ENCODE data around the gene CRYBB3. TPM values are rescaled to one million over a fixed set of nuclear protein-coding genes. Genes with fewer than 3 reads are reported as not detected.

The CRYBB3 gene
- total and polyA plus RNA-seq, 10 of the 15 experiments (the other 5 are each of a cell fraction or from before 2014, with no cell fraction given), result 0.26 TPM; not detected in 9

DNA sequence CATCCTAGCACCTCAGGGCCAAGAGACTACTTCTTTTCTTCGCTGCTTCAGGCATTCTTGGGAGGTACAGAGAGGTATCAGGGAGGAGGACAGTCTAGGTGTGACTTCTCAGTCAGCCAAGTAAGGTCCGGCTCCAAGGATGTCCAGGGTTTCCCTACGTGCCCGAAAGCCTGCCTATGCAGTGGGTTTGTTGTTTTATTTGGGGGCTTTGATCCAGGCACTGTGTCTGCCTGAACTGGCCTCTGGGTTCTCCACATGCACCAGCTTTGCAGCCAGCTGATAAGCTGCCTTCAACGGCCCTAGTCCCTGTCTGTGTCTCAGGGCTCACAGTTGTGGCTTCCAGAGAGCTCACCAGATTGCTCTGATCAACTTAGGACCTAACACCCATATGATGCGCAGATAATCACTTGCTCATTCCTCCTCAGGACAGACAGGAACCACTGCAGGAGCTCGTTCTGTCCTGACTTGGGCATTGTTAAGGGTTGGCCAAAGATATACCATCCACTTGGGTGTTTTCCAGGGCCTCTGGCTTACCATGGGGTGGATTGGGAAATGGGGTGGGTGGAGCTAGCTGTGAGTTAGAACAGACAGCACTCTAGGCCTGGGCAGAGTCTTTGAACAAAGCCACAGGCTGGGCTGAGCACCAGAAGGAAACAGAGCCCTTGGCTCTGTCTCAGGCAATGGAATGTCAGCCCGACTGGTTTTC is 45.5 kb upstream of the CRYBB3 start:
- SMC1A ChIA-PET (ENCODE audit: uncharacterized antibody, unreplicated experiment), result no interaction called here
- no peak overlapping the region for H2AFZ ChIP-seq (ENCODE audit: control insufficient read depth, low read depth, low read length)
- DNase-seq (ENCODE audit: low read depth, low spot score), result no peak
- no peaks in the 10 kb centered on the region for H3K79me2 ChIP-seq (ENCODE audit: control insufficient read depth, insufficient read depth, low read length)
- WGBS (ENCODE audit: insufficient coverage, insufficient replicate concordance, low lambda C conversion rate, missing lambda C conversion rate), result 12% methylated on average over 8 of the region's 8 CpGs
- no peaks in the 10 kb centered on the region for H3K9me3 ChIP-seq (replicated peaks; ENCODE audit: control insufficient read depth, insufficient read depth, low read length)
- no peak overlapping the region for H3K9ac ChIP-seq (ENCODE audit: control insufficient read depth, insufficient read depth, low read length)
- no TSS peak for BruUV-seq (replicated peaks)
- no peaks in the 10 kb centered on the region for H3K4me1 ChIP-seq (ENCODE audit: control insufficient read depth, insufficient read depth, low read length)
- no peak overlapping the region for H3K27ac ChIP-seq (ENCODE audit: control insufficient read depth, insufficient read depth)
- H3K36me3 ChIP-seq (ENCODE audit: control insufficient read depth in 2 of 2, insufficient read depth in 2 of 2, low read length in 1 of 2), result no peaks in the 10 kb centered on the region
- CTCF ChIA-PET, result interaction anchor here (0.7 to 1.0 kb wide), 3 partner anchors 14 to 73 kb away, joined by 3 read pairs; no protein-coding TSS in a partner anchor
- POLR2A ChIA-PET, result no interaction called here
- no peak overlapping the region for H3K4me3 ChIP-seq
- RAD21 ChIA-PET (ENCODE audit: unreplicated experiment), result interaction anchor here (1.1 kb wide), 1 partner anchor 72 kb away, joined by 4 read pairs; no protein-coding TSS in a partner anchor
- intact Hi-C loops (cut with micrococcal nuclease; ENCODE audit: unreplicated experiment), result no loop called here
- H3K4me2 ChIP-seq (ENCODE audit: control insufficient read depth, insufficient read depth), result no peak overlapping the region
- no peak for FAIRE-seq
- no peak for TF ChIP-seq POLR2AphosphoS5 (IDR thresholded peaks at IDR 0.05; ENCODE audit: low read length)
- no peak for TF ChIP-seq MYB (IDR thresholded peaks at IDR 0.05; ENCODE audit: borderline replicate concordance, low read depth, low read length)
- H3K27me3 ChIP-seq (replicated peaks in 1 of 2; ENCODE audit: control insufficient read depth in 2 of 2, insufficient read depth in 2 of 2, low read length in 1 of 2), result no peaks in the 10 kb centered on the region; a peak in 3 of 4 replicates
- in situ Hi-C loops (cut with MboI), result no loop called here
- no peaks in the 10 kb centered on the region for H4K20me1 ChIP-seq (ENCODE audit: control insufficient read depth, insufficient read depth)
- ATAC-seq, result no peak

DNA sequence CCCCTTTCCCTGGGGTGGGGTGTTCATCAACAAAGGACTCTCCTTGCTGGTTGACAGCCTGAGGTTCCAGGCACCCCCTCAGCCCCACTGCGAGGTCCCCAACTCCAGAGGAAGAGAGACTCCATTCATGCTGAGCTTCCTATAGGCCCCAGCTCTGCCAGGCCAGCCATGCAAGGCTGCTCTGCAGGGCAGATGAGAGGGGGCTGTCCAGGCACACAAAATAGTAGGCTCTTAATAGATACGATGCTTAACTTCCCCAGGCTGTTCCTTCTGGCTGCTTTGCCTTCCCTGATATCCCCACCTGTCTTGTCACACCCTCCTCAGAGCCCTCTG is 45.0 kb upstream of the CRYBB3 start:
- H3K4me3 ChIP-seq, result no peak overlapping the region
- CTCF ChIA-PET, result interaction anchor here (0.7 to 1.0 kb wide), 3 partner anchors 15 to 74 kb away, joined by 3 read pairs; no protein-coding TSS in a partner anchor
- no TSS peak for BruUV-seq (replicated peaks)
- DNase-seq (ENCODE audit: low read depth, low spot score) (no peak), ATAC-seq (no peak), FAIRE-seq (no peak)
- SMC1A ChIA-PET (ENCODE audit: uncharacterized antibody, unreplicated experiment), result interaction anchor here (0.7 kb wide), 1 partner anchor 1730 kb away, joined by 3 read pairs; no protein-coding TSS in a partner anchor
- H2AFZ ChIP-seq (ENCODE audit: control insufficient read depth, low read depth, low read length), result no peak overlapping the region
- H3K9me3 ChIP-seq (replicated peaks; ENCODE audit: control insufficient read depth, insufficient read depth, low read length), result no peaks in the 10 kb centered on the region
- TF ChIP-seq, protein P1, sequence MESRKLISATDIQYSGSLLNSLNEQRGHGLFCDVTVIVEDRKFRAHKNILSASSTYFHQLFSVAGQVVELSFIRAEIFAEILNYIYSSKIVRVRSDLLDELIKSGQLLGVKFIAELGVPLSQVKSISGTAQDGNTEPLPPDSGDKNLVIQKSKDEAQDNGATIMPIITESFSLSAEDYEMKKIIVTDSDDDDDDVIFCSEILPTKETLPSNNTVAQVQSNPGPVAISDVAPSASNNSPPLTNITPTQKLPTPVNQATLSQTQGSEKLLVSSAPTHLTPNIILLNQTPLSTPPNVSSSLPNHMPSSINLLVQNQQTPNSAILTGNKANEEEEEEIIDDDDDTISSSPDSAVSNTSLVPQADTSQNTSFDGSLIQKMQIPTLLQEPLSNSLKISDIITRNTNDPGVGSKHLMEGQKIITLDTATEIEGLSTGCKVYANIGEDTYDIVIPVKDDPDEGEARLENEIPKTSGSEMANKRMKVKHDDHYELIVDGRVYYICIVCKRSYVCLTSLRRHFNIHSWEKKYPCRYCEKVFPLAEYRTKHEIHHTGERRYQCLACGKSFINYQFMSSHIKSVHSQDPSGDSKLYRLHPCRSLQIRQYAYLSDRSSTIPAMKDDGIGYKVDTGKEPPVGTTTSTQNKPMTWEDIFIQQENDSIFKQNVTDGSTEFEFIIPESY (IDR thresholded peaks at IDR 0.05), result no peak
- no peak for TF ChIP-seq SP1 (IDR thresholded peaks at IDR 0.05; ENCODE audit: low read depth, low read length)
- TF ChIP-seq, protein P2, sequence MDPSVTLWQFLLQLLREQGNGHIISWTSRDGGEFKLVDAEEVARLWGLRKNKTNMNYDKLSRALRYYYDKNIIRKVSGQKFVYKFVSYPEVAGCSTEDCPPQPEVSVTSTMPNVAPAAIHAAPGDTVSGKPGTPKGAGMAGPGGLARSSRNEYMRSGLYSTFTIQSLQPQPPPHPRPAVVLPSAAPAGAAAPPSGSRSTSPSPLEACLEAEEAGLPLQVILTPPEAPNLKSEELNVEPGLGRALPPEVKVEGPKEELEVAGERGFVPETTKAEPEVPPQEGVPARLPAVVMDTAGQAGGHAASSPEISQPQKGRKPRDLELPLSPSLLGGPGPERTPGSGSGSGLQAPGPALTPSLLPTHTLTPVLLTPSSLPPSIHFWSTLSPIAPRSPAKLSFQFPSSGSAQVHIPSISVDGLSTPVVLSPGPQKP (IDR thresholded peaks at IDR 0.05; ENCODE audit: low read depth, low read length), result no peak
- TF ChIP-seq MXI1 (IDR thresholded peaks at IDR 0.05; ENCODE audit: low read depth, low read length), result no peak
- TF ChIP-seq PAX8 (IDR thresholded peaks at IDR 0.05), result no peak
- TF ChIP-seq NFXL1 (IDR thresholded peaks at IDR 0.05; ENCODE audit: borderline replicate concordance), result no peak
- no peak for TF ChIP-seq ATF7 (IDR thresholded peaks at IDR 0.05; ENCODE audit: low read depth)
- TF ChIP-seq FOXM1 (IDR thresholded peaks at IDR 0.05; ENCODE audit: low read depth, low read length), result no peak
- TF ChIP-seq RCOR1 (conservative IDR thresholded peaks at IDR 0.05; ENCODE audit: low read depth, low read length), result no peak
- TF ChIP-seq HDAC2 (IDR thresholded peaks at IDR 0.05), result no peak
- TF ChIP-seq GABPA (IDR thresholded peaks at IDR 0.05; ENCODE audit: low read depth), result no peak
- no peak for TF ChIP-seq CBFB (IDR thresholded peaks at IDR 0.05; ENCODE audit: low read depth)
- TF ChIP-seq DPF2 (IDR thresholded peaks at IDR 0.05), result no peak
- TF ChIP-seq STAT1 (conservative IDR thresholded peaks at IDR 0.05), result no peak
- H3K9ac ChIP-seq (ENCODE audit: control insufficient read depth, insufficient read depth, low read length), result no peak overlapping the region
- H4K20me1 ChIP-seq (ENCODE audit: control insufficient read depth, insufficient read depth), result no peaks in the 10 kb centered on the region
- H3K27me3 ChIP-seq (replicated peaks in 1 of 2; ENCODE audit: control insufficient read depth in 2 of 2, insufficient read depth in 2 of 2, low read length in 1 of 2), result no peaks in the 10 kb centered on the region; a peak in 3 of 4 replicates
- no peak overlapping the region for H3K4me2 ChIP-seq (ENCODE audit: control insufficient read depth, insufficient read depth)
- no peaks in the 10 kb centered on the region for H3K79me2 ChIP-seq (ENCODE audit: control insufficient read depth, insufficient read depth, low read length)
- H3K36me3 ChIP-seq (ENCODE audit: control insufficient read depth in 2 of 2, insufficient read depth in 2 of 2, low read length in 1 of 2), result no peaks in the 10 kb centered on the region
- no peaks in the 10 kb centered on the region for H3K4me1 ChIP-seq (ENCODE audit: control insufficient read depth, insufficient read depth, low read length)
- RAD21 ChIA-PET (ENCODE audit: unreplicated experiment), result interaction anchor here (1.1 kb wide), 1 partner anchor 73 kb away, joined by 4 read pairs; no protein-coding TSS in a partner anchor
- WGBS (ENCODE audit: insufficient coverage, insufficient replicate concordance, low lambda C conversion rate, missing lambda C conversion rate), result 0% methylated on average over 2 of the region's 2 CpGs
- intact Hi-C loops (cut with micrococcal nuclease; ENCODE audit: unreplicated experiment), result no loop called here
- POLR2A ChIA-PET, result no interaction called here
- H3K27ac ChIP-seq (ENCODE audit: control insufficient read depth, insufficient read depth), result no peak overlapping the region
- in situ Hi-C loops (cut with MboI), result no loop called here

Data from GM12878 (cell line).